ENCODE measurements around the gene OR51A2.
"Not testable (repeated sequence)": the region's sequence is repeated elsewhere in the genome, so short reads cannot be mapped to it uniquely, and the experiment has no call there.

The OR51A2 gene, protein sequence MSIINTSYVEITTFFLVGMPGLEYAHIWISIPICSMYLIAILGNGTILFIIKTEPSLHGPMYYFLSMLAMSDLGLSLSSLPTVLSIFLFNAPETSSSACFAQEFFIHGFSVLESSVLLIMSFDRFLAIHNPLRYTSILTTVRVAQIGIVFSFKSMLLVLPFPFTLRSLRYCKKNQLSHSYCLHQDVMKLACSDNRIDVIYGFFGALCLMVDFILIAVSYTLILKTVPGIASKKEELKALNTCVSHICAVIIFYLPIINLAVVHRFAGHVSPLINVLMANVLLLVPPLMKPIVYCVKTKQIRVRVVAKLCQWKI

DNA sequence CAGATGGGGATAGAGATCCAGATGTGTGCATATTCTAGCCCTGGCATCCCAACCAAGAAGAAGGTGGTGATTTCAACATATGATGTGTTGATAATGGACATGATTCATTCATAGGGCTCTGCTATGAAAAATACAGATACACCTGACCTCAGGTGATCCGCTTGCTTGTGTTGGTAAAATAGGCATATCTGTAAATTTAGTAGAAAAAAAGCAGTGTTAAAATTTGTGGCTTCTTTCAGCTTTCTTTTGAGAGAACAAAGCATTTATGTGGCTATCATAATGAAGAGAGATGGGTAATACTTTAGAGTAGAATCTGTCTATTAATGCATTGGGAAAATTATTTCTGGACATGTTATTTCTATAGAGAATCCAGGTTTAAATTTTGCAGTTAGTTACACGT is at the start of gene OR51A2:
Gene OR51A2 (minus strand): TSS at position 101 of the 400 bp plus-strand sequence. CDS start 0 bp downstream, at position 101.
- DNase-seq = not testable (repeated sequence)

DNA sequence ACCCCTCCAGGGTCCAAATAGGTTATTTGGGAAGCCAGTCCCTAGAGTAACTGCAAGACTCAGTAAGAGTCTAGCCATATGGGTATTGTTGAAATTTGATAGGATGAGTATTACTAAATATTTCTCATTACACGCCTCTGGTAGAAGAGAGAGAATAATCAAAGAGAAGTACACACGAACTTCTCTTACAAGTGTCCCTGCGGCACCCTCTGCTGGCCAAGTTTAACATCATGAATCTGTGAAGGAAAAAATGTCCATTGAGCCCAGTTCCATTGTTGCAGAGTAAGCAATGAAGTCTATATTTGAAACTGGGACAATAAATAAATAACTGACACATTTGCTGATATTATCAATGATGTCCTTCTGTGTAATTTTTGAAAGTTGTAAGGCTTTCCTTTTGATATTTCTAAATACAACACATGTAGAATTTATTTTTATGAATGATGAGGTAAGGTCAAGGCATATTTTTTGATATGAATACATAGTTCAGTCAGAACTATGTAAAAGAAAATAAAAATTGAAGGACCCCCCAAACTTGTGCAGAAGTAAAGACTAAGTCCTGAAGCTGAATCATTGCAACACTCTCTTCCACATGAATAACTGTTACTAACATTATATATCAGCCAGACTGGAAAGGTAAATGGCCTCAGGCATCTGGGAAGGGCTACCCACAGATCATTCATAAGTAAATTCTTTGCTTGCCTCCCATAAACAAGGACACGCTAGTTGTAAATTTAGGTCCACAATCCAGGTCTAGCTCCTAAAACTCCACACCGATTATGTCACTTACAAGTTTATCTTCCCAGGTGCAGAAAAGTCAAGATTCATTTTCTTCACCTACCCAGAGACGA is 49.1 kb upstream of the OR51A2 start:
- peak; percentile 56 for DNase-seq

DNA sequence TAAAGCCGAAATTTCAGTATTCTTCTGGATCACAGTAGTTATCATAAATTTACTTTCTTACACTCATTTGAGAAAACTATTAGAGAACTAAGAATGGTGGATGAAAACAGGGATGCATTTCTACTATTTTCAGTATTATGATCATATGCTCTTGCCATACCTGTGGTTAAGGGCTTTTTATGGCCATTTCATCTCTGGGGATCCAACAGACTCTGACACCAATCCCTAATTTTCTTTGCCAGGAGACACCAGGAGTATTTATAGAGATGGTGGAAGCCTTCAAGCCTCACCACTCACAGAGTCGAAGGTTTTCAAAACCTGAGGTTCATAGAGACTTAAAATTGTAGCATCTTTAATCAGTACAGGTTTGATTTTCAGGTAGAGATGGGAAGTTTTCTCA is 39.0 kb upstream of the OR51A2 start, which contains the start of gene OR51L1:
Gene OR51L1 (plus strand): TSS at position 301 of the 400 bp plus-strand sequence. CDS start 4,132 bp downstream, outside the sequence.
- no peak for DNase-seq

DNA sequence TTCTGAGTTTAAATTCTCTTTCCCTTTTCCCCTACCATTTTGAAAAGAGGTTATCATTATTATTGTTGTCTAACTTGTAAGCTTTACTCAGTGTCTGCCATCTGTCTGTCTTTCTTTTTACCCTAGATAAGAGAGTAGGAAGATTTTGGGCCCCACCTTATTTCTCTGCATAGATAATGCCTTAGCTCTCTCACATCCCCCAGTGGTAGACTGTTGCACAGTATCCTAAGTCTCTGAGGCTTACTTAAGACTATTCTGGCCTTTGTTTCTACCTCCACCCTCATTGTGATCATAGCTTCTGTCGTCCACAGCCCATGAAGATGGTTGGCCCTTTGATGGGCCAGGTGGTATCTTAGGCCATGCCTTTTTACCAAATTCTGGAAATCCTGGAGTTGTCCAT is 35.5 kb upstream of the OR51A2 start:
- no peak for DNase-seq

DNA sequence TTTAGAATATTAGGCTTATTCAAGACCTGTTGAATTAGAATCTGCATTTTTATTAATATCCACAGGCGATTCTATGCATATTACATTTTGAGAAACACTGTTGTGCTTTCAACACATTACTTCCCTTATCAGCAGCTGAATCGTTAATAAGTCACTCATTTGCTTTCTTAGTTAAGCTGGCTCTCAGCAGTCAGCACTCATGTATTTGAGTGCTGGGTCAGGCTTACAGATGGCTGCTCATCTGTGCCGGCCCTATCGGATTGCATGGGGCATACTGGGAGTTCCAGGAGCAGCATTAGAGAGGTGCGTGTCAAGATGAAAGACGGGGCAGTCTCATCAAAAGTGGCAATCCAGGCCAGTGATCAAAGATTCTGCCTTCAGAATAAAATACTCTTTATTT is 28.3 kb upstream of the OR51A2 start:
- no peak for DNase-seq

DNA sequence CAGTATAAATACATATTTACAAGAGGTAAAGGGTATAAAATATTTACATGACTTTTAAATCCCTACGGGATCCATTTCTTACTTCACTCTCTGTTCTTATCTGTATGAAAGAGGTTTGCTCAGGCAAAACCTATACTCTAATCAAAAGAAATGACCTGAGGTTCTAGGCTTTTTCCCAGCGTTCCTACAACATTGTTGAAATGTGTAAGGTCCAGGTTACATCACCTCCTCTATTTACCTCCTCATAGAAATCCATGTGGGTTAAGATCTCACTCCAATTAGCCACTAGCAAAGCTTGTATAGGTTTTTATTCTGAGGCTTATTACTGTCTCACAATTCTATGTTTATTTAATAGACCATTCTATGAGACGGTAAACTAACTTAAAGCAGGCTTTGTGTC is 27.2 kb upstream of the OR51A2 start:
- no peak for DNase-seq

DNA sequence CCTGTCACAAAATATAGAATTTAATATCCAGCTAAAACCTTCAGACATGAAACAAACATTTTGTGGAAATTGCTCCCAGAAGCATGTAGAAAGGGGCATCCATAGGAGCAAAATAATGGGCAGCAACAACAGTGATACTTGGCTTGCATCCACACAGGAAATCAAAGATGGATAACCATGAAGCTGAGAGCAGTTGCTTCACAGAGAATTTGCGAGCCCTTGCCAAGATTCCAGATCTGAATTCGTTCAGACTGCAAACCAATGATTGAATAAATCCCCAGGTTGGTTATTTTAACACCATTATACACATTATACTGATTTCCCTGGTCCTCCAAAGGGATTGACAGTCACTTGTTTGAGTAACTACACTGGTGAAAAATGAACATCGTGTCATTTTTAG is 23.5 kb upstream of the OR51A2 start:
- peak; percentile 24 for DNase-seq

DNA sequence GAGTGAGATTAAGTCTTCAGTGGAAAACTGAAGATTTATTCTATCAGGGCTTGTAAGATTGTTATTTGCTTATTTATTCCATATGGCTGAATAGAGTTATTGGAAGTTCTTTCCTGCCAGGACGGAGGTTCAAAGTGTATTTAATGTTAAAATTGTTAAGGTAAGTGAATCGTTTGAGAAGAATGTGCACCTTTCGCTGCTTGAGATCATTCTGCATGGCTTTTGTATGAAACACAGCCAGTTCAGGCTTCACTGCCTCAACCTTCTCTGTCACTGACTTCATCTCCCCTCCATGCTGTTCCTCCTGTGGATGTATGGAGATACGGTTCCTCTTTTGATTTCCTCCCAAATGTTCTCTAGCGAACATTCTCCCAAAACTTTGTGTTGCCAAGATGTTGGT is 19.9 kb upstream of the OR51A2 start:
- no peak for DNase-seq

DNA sequence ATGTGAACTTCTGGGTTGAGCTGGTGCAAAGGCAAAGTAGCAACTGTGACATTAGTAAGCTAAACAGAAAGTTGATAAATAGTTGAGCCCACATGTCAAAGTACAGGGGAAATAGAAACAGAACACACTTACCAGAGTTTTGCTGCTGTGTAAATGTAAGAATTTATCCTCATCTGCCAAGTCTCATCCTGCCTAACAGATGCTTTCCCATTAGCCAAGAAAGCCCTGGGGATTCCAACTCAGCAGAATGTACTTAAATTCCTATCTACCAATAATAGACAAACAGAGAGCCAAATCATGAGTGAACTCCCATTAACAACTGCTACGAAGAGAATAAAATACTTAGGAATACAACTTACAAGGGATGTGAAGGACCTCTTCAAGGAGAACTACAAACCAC is 7.3 kb upstream of the OR51A2 start:
- DNase-seq = peak; percentile 34

DNA sequence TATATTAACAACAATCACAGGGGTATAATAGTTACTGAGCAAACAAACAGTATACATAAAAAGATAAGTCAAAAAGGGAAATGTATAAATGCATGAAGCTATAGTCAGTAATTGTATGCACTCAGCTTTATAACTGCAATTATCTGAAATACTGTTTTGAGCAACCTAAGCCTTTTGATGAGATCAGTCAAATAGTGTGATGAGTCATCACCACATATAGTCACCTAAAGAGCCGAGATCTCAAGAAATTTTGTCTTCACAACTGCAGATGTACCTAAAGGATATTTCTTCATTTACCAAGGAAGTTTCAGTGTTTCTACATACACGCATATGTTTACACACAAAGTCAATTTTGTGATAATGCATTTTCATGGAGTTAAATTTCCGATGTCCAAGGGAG is 5.4 kb upstream of the OR51A2 start:
- DNase-seq = no peak

DNA sequence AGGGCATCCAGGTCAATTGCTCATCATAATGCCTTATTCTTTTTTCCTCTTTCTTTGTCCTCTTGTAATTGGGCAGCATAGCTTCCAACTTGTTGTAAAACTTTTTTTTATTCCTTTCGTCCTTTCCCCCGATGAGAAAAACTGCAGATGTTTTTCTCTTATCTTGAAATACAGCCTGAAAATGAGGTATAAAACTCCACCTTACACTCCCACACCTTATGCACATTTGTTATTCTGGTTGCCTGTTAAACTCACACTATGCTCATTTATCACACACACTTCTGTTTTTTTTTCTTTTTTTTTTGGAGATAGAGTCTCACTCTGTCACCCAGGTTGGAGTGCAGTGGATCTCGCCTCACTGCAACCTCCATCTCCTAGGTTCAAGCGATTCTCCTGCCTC is 1.9 kb upstream of the OR51A2 start:
- DNase-seq = no peak

DNA sequence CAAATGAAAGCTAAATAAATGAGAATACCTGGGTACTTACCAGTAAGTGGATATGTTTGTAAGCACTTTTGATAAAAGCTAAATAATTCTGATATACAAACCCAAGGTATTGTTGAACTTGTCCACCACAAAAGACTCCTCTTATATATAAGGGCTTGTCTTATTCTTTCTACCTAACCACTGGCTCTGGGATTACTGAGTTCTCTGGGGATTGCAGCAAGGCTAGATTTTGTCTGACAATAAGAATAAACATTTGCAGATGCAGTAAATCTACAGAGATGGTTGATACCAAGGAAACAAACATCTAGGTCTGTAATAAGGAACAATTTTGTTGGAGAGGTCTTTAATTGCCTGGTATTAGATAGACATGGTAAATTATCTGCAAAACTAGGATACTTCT is 8.0 kb downstream of the OR51A2 start, which contains the start of gene OR51A4:
Gene OR51A4 (minus strand): TSS at position 101 of the 400 bp plus-strand sequence. CDS start 505 bp downstream, outside the sequence.
- DNase-seq = no peak

DNA sequence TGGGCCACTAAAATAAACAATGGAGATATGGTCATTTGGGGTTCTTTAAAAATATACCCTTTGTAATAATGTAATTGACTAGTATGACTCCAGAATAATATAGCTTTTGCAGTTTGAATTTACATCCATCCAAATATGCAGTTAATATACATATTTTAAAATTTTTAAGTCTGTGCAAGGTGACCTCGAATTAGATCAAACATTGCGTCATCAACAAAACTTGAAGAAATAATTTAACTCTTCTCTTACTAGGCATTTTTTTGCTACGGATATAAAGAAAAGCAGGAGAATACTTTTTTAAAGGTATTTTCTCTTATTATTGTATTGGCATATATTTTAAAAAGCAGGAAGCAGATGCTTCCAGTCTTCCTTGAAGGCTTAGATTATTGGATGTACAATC is 18.8 kb downstream of the OR51A2 start:
- DNase-seq = no peak

DNA sequence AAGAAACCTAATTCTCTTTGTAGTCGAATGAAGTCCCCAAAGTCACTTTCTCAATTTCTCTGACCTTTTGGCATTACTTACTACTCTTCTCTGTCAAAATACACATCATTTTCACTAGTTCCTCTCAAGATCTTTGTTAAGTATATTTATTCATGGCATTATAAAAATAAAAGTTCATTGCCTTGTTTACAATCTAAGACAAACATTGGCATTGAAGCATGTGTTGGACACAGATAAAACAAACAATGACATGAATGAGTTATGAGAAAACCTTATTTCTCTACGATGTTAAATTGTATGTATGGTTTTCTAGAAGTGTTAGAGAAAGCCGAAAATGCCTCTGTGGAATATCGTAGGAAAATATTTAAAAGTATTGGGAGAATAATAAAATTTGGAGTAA is 22.8 kb downstream of the OR51A2 start:
- no peak for DNase-seq

DNA sequence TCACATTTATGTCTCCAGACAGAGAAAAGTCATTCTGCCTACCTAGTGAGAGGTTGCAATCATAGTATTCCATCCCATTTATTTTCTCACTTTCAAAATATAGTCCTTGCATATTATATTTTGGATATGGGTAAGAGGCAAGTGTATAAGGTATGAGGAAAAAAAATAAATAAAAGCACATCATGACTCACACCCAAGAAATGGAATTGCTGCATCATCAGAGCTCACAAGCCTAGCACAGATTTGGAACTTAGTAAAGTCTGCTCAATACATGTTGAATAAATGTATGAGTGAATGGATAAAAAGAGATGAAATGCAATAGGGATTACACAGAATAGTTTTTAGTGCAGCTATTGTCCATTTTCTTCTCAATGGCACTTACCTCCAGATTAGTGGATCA is 28.9 kb downstream of the OR51A2 start:
- DNase-seq = no peak

DNA sequence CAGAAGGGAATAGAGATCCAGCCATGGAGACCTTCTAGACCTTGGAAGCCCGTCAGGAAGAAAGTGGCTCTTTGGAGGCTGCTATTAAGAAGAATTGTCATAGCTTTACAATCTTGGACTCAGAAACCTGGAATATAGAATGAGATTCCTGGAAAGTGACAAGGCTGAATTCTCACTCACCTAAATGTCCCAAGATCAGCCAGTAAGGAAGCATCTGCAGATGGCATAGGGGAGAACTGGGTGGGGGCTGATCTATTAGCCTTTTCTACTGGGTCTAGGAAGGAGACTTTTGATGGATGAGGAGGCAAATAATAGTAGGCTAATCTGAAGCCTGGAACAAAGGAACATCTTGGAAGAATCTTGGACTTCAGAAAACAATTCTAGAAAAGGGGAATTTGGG is 31.3 kb downstream of the OR51A2 start, which contains the start of gene OR51G1:
Gene OR51G1 (minus strand): TSS at position 101 of the 400 bp plus-strand sequence. CDS start 0 bp downstream, at position 101.
- no peak for DNase-seq

DNA sequence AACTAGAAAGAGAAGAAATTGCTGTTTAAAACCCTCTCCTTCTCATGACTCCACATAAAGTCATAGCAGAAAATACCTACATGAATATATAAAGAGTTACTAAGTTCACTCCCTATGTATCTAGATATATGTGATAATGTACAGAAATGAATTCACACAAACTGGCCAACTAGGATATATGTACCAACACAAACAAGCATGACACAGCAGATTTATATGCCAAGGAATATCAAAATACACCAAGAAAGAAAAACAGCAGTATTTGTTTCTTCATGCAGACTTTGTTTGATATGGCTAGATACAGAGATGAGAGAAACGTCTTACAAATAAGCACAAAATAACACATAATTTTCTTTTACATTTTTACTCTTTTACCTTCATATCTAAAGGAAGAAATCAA is 33.2 kb downstream of the OR51A2 start:
- DNase-seq = no peak

DNA sequence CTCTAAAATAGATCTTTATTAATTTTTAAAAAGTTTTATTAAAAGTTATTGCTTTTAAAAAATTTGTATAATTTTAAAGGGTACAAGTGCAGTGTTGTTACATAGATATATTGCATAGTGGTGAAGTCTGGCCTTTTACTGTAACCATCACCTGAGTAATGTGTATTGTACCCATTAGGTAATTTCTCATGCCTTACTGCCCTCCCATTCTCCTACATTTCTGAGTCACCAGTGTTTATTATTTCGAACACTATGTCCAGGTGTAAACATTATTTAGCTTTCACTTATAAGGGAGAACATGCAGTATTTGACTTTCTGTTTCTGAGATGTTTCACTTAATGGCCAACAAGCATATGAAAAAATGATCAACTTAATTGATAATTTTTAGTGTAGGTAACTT is 33.7 kb downstream of the OR51A2 start:
- no peak for DNase-seq

DNA sequence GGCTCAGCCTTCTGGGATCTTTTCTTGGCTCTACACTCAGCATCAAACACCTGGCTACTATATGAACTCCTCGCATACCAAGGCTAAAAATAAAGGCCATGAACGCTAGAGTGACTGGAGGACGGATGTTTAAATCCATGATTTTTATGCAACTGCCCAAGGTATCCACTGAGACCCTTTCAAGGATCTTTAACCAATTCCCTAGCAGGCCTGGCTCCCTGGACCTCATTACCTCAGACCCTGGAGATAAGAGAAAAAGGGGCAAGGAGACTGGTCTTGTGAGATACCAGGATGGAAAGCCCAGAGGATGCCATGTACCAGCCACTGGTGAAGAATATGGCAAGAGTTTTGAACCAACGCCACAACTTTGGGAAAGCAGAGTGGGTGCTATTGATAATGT is 36.3 kb downstream of the OR51A2 start, which contains the start of gene OR51G2:
Gene OR51G2 (minus strand): TSS at position 101 of the 400 bp plus-strand sequence. CDS start 3,687 bp downstream, outside the sequence.
- DNase-seq = no peak

DNA sequence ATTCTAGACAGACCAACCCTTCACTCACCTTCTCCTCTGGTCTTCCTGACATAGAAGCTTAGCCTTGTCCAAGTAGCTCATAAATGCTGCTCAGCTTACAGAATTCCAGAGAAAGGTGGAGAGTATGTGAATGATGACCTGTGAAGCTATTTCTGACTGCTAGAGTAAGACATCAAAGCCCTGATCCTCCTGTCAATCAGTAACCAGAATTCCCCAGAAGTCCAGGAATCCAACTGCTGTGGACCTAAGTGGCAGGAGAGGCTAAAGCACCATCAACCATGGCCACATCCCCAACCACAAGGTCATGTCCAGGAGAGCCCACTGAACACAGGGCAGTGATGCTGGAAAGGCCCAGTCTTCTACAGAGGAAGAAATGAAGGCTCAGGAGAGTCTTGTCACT is 38.9 kb downstream of the OR51A2 start:
- no peak for DNase-seq
